ENCODE results near the gene ARPC1A. TPM values are rescaled to one million over a fixed set of nuclear protein-coding genes. Genes with fewer than 3 reads are reported as not detected.

ARPC1A gene
- total RNA-seq, 1 experiment from 2014 or later: 201 TPM

DNA sequence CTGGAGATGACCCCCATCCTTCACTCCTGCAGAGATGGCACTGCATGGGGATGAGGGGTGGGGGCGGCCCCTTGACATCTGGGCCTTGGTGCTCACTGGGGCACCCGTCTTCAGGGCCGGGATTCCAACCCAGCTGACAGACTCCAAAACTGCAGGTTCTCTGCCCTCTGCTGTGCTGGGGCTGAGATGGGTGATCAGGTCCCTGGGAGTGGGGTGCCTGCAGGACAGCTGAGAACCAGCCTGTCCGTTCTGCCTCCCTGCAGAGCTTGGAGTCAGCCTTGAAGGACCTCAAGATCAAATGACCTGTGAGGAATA is 68.4 kb downstream of the ARPC1A start:
- H3K9me3 Mint-ChIP-seq (ENCODE audit: unreplicated experiment): no peaks in the 10 kb centered on the region
- TF ChIP-seq, protein P1, sequence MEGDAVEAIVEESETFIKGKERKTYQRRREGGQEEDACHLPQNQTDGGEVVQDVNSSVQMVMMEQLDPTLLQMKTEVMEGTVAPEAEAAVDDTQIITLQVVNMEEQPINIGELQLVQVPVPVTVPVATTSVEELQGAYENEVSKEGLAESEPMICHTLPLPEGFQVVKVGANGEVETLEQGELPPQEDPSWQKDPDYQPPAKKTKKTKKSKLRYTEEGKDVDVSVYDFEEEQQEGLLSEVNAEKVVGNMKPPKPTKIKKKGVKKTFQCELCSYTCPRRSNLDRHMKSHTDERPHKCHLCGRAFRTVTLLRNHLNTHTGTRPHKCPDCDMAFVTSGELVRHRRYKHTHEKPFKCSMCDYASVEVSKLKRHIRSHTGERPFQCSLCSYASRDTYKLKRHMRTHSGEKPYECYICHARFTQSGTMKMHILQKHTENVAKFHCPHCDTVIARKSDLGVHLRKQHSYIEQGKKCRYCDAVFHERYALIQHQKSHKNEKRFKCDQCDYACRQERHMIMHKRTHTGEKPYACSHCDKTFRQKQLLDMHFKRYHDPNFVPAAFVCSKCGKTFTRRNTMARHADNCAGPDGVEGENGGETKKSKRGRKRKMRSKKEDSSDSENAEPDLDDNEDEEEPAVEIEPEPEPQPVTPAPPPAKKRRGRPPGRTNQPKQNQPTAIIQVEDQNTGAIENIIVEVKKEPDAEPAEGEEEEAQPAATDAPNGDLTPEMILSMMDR (IDR thresholded peaks at IDR 0.05; ENCODE audit: insufficient read depth in 1 of 2, low read depth in 1 of 2, low read length in 1 of 2, severe bottlenecking in 1 of 2, unreplicated experiment in 1 of 2): no peak
- CTCF ChIA-PET: interaction anchor here (0.6 kb wide), 1 partner anchor 257 kb away, joined by 3 read pairs; no protein-coding TSS in a partner anchor
- H3K27me3 Mint-ChIP-seq (ENCODE audit: insufficient read depth, unreplicated experiment): no peaks in the 10 kb centered on the region
- no peak overlapping the region for H3K4me3 Mint-ChIP-seq (ENCODE audit: unreplicated experiment)
- no peak overlapping the region for H3K4me3 ChIP-seq (ENCODE audit: low read depth, low read length)
- peak overlapping the region; percentile 50 for H3K27ac Mint-ChIP-seq (ENCODE audit: unreplicated experiment)
- no TSS peak for BruUV-seq (replicated peaks)
- H3K36me3 ChIP-seq (ENCODE audit: control insufficient read depth, insufficient read depth, low read length): peaks cover 7% of the 10 kb centered on the region
- no peaks in the 10 kb centered on the region for H3K9me3 ChIP-seq
- peaks cover 4% of the 10 kb centered on the region for H3K4me1 Mint-ChIP-seq (ENCODE audit: low read depth, unreplicated experiment)
- intact Hi-C loops (cut with micrococcal nuclease; ENCODE audit: unreplicated experiment): no loop called here
- peaks cover 100% of the 10 kb centered on the region for H3K36me3 Mint-ChIP-seq (ENCODE audit: insufficient read depth, unreplicated experiment)
- DNase-seq: no peak
- POLR2A ChIA-PET: no interaction called here
- H3K27me3 ChIP-seq (replicated peaks; ENCODE audit: control insufficient read depth, insufficient read depth, low read length): no peaks in the 10 kb centered on the region
- H3K4me1 ChIP-seq: no peaks in the 10 kb centered on the region

DNA sequence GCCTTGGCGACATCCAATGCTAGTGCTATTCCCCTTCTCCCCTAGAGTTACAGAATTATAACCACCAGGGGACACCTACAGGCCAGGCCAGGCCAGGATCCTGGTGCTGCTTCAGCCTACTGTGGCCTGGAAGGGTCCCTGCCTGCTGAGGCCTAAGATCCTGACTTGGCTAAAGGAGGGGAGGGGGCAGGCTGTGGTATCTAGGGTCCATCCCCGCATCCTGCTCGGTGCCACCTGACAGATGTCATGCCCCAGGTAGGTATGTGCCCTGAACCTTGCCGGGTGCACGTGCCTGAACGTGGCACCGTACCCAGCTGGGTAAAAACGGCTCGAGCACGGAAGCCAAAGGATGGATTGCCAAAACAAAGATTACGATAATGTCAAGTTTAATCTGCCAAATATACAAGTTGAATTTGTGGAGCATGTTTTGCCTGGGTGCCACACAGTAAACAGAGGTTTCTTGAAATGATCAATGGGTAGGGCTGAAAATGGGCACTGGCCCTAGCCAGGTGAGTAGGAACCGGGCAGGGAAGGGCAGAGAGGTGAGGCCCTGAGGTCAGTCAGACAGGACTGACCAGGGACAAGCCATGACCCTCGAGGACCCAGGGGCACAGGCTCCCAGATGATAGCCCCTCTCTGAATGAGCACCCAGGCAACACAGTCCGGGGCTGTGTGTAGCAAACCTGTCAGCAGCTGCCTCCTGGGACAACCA is 70.1 kb downstream of the ARPC1A start:
- no peak for DNase-seq
- no peaks in the 10 kb centered on the region for H3K9me3 Mint-ChIP-seq (ENCODE audit: unreplicated experiment)
- TF ChIP-seq, protein P1 (IDR thresholded peaks at IDR 0.05; ENCODE audit: insufficient read depth in 1 of 2, low read depth in 1 of 2, low read length in 1 of 2, severe bottlenecking in 1 of 2, unreplicated experiment in 1 of 2): peak; percentile 11 to 20
- intact Hi-C loops (cut with micrococcal nuclease; ENCODE audit: unreplicated experiment): no loop called here
- POLR2A ChIA-PET: interaction anchor here (0.6 kb wide), 1 partner anchor 13 kb away, joined by 3 read pairs; the partner anchor contains the start of genes BUD31 and PDAP1
- peaks cover 100% of the 10 kb centered on the region for H3K36me3 Mint-ChIP-seq (ENCODE audit: insufficient read depth, unreplicated experiment)
- no peaks in the 10 kb centered on the region for H3K9me3 ChIP-seq
- CTCF ChIA-PET: no interaction called here
- H3K4me1 Mint-ChIP-seq (ENCODE audit: low read depth, unreplicated experiment): peaks cover 4% of the 10 kb centered on the region
- no peaks in the 10 kb centered on the region for H3K4me1 ChIP-seq
- peaks cover 10% of the 10 kb centered on the region for H3K36me3 ChIP-seq (ENCODE audit: control insufficient read depth, insufficient read depth, low read length)
- no peak overlapping the region for H3K4me3 Mint-ChIP-seq (ENCODE audit: unreplicated experiment)
- no peaks in the 10 kb centered on the region for H3K27me3 Mint-ChIP-seq (ENCODE audit: insufficient read depth, unreplicated experiment)
- no peaks in the 10 kb centered on the region for H3K27me3 ChIP-seq (replicated peaks; ENCODE audit: control insufficient read depth, insufficient read depth, low read length)
- BruUV-seq (replicated peaks): TSS peak; percentile 98
- H3K4me3 ChIP-seq (ENCODE audit: low read depth, low read length): no peak overlapping the region
- H3K27ac Mint-ChIP-seq (ENCODE audit: unreplicated experiment): no peak overlapping the region

DNA sequence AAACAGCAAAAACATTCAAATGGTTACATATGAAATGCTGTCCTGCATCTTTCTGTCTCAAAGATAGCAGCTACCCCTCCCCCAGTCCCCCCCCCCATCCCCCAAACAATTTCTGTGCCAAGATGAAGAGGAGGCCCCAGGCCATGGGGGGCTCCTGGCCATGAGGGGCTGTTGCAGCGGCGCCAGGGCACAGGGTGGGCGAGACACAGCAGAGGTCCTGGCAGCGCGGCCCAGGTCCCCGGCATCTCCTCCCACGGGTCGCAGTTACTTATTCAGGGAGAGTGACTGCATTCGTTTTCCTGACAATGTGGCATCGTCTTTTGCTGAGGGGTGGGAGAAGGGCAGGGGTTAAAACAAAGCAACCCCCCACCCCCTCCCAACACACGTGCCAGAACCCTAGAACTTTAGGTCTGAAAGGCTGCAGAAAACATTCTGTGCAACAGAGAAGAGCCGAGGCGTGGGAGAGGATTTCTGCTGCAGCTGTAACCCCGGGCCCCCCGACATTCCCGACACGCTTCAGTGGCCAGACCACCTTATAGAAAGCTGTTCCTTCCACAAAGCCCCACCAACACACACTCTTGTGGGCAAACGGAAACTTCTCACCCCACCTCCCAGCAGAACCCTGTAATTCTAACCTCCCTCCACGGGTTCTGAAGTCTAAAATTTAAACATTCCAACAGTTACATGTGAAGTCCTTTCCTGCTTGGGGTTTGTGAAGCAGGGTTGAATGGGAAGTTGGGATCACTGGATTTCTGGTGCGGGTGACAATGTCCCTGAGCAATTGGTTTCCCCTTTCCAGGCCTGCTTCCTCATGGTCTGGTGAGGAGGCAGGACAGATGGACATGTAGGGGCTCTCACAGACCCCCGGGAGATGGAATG is 71.0 kb downstream of the ARPC1A start:
- no TSS peak for BruUV-seq (replicated peaks)
- Histone ChIP-seq H3K4me1 (no peaks in the 10 kb centered on the region), H3K27me3 (replicated peaks; ENCODE audit: control insufficient read depth, insufficient read depth, low read length) (no peaks in the 10 kb centered on the region), H3K4me3 (ENCODE audit: low read depth, low read length) (no peak overlapping the region), H3K36me3 (ENCODE audit: control insufficient read depth, insufficient read depth, low read length) (peaks cover 7% of the 10 kb centered on the region), H3K9me3 (no peaks in the 10 kb centered on the region)
- ChIA-PET CTCF (no interaction called here), POLR2A (no interaction called here)
- Mint-ChIP-seq H3K36me3 (ENCODE audit: insufficient read depth, unreplicated experiment) (peaks cover 100% of the 10 kb centered on the region), H3K9me3 (ENCODE audit: unreplicated experiment) (no peaks in the 10 kb centered on the region), H3K4me1 (ENCODE audit: low read depth, unreplicated experiment) (peaks cover 4% of the 10 kb centered on the region), H3K27me3 (ENCODE audit: insufficient read depth, unreplicated experiment) (no peaks in the 10 kb centered on the region), H3K27ac (ENCODE audit: unreplicated experiment) (no peak overlapping the region), H3K4me3 (ENCODE audit: unreplicated experiment) (no peak overlapping the region)
- TF ChIP-seq, protein P1 (IDR thresholded peaks at IDR 0.05; ENCODE audit: insufficient read depth in 1 of 2, low read depth in 1 of 2, low read length in 1 of 2, severe bottlenecking in 1 of 2, unreplicated experiment in 1 of 2): no peak
- intact Hi-C loops (cut with micrococcal nuclease; ENCODE audit: unreplicated experiment): no loop called here
- no peak for DNase-seq

All from Caco-2 (cell line).